ENCODE results near the gene ATG7.
"Not testable (repeated sequence)": the region's sequence is repeated elsewhere in the genome, so short reads cannot be mapped to it uniquely, and the experiment has no call there.

Gene ATG7

DNA sequence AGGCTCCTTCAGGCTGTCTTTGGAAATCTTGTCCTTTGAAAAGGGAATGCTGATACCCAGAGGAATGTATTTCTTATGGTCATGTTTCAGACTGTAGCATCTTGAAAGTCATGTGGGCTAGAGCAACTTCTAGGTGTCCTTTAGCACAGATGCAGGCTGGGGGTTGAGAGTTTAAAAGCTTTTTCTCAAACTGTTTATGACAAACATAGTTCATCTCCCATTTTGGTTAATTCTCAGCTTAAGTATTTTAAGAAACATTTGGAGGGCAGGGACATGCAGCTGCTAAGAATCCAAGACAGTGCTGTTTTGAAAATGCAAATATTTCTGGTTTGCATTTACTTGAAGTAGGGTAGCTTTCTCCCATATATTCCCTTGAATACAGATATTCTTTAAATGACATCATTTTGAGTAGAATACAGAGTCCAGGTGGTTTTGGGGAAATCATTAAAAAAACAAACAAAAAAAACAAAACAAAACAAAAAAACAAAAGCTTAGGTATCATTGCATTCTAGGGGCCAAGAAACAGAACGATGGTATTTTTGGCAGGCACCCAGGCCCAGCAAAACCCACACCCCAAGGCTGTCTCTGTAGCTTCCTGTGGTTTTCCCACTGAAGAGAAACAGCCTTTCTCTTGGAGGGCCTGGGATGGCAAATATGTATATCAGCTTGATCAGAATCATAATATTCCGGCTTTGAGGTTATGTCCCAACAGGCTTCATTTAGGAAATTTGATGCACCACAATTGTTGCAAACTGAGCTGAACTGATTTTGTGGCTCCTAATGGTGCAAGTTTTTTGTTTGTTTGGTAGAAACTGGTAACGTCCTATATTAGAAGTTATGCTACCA lies 120.0 kb downstream of the ATG7 start:
- DNase-seq, result no peak

DNA sequence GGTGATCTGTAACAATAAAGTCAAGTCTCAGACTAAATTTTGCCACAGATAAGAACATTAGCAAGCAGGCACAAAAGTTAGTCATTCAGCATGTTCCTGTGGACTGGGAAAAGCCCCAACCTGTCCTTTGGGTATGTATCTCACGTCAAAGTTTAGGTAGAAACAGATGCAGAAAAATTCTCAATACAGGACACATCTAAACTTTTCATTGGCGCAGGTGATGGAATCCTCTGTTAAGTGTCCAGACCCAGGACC lies 120.6 kb downstream of the ATG7 start:
- no peak for DNase-seq

DNA sequence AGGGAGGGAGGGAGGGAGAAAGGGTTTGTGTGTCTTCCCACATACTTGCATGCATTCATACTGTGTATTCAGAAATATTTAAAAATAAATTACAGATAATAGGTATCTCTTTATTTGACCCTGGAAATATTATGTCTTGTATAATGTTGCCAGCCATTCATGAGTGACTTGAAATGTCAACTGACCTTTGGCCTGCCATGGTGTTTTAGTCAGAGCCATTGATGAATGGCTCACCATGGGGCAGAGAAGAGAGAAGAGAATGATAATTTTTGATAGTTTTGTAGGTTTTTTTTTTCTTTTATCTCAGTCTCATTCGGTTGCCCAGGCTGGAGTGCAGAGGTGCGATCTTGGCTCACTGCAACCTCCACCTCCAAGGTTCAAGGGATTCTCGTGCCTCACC lies 121.2 kb downstream of the ATG7 start:
- DNase-seq, result no peak

- no peak for DNase-seq
These were observed 122.2 kb downstream of the ATG7 start for GRCh38 chr3:11394392-11394791.

DNA sequence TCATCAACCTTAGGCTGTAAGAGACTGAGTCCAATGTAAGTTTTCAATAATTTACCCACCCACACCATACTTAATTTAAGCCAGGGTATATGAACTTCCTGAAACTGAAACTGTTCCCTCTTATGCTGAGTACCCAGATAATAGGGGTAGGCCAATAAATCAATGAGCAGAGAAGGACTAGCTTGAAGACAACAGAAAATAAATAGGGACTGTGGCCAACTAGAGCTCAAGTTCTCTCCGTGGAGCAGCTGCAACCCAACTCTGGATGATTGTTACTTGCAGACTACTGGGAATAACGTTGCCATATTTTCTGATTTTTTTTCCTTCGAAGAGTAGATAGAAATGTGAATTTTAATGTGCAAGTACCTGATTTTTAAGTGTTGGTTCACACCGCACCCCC lies 128.0 kb downstream of the ATG7 start:
- DNase-seq, result no peak

- DNase-seq, result no peak
These were observed 129.2 kb downstream of the ATG7 start for GRCh38 chr3:11401434-11401833.

DNA sequence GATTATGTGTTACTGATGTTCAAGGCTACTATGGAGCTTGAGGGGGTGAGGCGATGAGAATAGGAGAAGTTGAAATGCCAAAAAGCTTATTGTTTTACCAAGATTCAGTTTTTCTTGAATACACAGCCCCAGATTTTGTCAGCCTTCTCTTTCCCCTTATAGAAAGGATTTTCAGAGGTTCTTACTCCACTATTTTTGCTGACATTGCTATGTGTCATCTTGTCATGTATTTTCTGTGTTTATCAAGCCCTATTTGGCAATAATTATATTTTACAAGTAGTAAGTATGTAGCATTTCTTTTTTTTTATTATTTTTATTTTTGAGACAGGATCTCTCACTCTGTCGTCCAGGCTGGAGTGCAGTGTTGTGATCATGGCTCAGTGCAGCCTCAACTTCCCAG lies 133.1 kb downstream of the ATG7 start:
- no peak for DNase-seq

- no peak for DNase-seq
These were observed 135.4 kb downstream of the ATG7 start for GRCh38 chr3:11407644-11408043.

DNA sequence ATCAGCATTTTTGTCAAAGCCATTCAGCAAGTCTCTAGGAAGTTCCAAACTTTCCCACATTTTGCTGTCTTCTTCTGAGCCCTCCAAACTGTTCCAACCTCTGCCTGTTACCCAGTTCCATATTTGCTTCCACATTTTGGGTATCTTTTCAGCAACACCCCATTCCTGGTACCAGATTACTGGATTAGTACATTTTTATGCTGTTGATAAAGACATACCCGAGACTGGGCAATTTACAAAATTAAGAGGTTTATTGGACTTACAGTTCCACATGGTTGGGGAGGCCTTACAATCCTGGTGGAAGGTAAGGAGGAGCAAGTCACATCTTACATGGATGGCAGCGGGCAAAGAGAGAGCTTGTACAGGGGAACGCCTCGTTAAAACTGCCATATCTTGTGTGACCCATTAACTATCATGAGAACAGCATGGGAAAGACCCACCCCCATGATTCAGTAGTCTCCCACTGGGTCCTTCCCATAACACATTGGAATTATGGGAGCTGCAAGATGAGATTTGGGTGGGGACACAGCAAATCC lies 136.2 kb downstream of the ATG7 start:
- DNase-seq, result not testable (repeated sequence)

- no peak for DNase-seq
These were observed 138.4 kb downstream of the ATG7 start for GRCh38 chr3:11410564-11410963.

- no peak for DNase-seq
These were observed 139.8 kb downstream of the ATG7 start for GRCh38 chr3:11411956-11412355.

DNA sequence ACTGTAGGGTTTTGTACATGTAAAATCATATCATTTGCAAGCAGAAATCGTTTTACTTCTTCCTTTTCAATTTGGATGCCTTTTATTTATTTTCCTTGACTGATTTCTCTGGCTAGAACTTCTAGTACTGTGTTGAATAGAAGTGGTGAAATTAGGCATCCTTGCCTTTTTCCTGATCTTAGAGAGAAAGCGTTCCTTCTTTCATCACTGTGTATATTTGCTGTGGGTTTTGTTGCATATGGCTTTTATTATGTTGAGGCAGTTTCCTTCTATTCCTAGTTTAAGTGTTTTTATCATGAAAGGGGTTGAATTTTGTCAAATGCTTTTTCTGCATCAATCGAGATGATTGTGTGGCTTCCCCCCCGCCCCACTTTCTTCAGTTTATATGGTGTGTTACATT lies 140.9 kb downstream of the ATG7 start:
- no peak for DNase-seq

DNA sequence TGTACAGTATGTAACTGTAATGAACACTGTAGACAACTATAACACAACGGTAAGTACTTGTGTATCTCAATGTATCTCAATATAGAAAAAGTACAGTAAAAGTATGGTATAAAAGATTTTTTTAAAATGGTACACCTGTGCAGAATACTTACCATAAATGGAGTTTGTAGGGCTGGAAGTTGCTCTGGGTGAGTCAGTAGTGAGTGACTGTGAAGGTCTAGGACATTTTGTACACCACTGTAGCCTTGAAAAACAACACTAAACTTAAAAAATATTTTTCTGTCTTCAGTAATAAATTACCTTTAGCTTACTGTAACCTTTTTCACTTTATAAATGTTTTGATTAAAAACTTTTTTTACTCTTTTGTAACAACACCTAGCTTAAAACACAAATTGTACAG lies 142.9 kb downstream of the ATG7 start:
- no peak for DNase-seq

- DNase-seq, result no peak
These were observed 147.9 kb downstream of the ATG7 start for GRCh38 chr3:11420066-11420465.

GRCh38 chr3:11422291-11422690 lies 150.1 kb downstream of the ATG7 start:
- DNase-seq, result no peak

- DNase-seq, result no peak
These were observed 151.7 kb downstream of the ATG7 start for GRCh38 chr3:11423868-11424267.

GRCh38 chr3:11424277-11424676 lies 152.1 kb downstream of the ATG7 start:
- no peak for DNase-seq

DNA sequence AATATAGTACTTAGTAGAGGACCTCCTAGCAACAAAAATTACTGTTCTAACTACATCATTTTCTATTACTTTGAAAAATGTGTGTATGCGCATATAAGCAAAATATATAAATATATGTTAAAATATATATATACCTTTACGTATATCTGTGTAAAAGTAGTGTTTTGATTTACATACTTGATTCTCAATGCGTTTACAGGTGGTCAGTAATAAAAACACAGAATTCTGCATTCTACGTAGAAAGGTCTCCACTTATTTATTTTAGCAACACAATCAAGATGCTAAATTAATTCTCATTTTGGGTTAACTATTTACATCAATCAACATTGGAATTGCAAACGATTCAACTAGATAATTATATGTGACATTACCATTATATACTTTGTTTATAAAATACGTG lies 158.0 kb downstream of the ATG7 start:
- no peak for DNase-seq

- DNase-seq, result no peak
These were observed 158.4 kb downstream of the ATG7 start for GRCh38 chr3:11430624-11431023.

DNA sequence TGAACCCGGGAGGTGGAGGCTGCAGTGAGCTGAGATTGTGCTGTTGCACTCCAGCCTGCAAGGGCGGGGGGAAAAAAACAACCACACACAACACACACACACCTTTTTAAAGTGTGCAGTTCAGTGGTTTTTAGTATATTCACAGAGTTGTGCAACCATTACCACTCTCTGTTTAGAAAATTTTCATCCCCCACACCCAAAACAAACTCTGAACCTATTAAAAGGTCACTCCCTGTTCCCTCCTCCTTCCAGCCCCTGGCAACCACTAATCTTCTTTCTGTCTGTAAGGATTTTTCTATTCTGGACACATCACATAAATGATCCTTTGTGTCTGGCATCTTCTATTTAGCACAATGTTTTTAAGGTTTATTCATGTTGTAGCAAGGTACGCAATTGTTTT lies 159.1 kb downstream of the ATG7 start:
- DNase-seq, result no peak

- no peak for DNase-seq
These were observed 161.9 kb downstream of the ATG7 start for GRCh38 chr3:11434017-11434526.

DNA sequence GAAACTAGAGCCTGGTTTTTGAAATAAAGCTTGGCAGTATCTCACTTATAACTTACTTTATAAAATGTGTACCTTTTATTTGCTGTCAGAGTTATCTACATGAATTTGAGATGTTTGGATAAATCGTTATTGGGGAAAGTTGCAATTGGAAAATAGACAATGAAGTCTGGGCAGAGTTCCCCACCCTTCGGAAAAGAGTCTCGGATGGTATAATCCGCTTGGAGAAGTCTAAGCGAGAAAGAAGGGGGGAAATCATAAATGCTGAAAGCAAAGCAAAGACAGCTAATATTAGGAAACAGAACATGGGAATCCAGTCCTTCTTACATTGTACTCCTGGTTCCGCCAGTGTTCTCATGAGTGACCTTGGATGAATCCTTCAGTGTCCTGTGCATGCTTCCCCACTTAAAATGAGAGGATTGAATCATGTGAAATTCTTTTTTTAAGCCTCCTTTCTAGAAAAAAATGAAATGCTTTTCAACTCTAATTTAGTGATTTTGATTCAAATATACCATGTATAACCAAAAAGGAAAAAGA lies 162.4 kb downstream of the ATG7 start:
- DNase-seq, result no peak

GRCh38 chr3:11435440-11436165 lies 163.4 kb downstream of the ATG7 start:
- DNase-seq, result no peak

DNA sequence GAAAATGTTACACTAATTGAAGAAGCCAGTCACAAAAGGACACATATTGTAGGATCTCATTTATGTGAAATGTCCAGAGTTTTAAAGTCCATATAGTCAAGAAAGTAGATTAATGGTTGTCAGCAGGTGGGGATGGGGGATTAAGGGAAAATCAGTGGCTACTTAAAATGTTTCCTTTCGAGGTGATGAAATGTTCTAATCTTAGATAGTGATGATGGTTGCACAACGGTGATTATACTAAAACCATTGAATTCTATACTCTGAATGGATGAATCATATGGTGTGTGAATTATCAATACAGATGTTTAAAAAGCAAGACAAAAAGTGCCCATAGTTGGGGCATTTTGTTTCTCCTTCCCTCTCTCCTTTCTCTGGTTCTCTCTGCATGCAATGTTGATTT lies 164.6 kb downstream of the ATG7 start:
- DNase-seq, result no peak

All from NCI-H1092 treated with DMSO at 0.1 percent for 48 hours (cell line).